ENCODE measurements around the gene PVR.

DNA sequence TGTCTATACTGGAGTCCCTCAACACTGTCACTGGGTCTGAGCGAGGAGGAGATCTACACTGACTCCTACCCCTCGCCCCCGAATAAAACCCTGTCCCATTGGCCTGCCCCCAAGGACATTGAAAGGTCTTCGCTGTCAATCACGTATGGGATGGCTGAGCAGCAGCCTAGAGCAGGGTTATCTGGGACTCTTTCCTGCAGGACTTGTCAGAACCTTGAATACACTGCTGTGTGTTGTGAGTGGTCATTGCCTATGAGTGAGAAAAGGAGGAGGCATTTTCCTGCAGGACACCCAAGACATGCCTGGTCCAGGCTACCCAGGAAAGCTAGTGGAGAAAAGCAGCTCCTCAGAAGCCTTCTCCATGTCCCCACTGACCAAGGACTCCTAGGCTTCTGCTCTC lies 9.6 kb downstream of the PVR start:
- no peak for TF ChIP-seq EZH2phosphoT487 (IDR thresholded peaks at IDR 0.05; ENCODE audit: borderline replicate concordance, low read length)
- TF ChIP-seq, protein P1, sequence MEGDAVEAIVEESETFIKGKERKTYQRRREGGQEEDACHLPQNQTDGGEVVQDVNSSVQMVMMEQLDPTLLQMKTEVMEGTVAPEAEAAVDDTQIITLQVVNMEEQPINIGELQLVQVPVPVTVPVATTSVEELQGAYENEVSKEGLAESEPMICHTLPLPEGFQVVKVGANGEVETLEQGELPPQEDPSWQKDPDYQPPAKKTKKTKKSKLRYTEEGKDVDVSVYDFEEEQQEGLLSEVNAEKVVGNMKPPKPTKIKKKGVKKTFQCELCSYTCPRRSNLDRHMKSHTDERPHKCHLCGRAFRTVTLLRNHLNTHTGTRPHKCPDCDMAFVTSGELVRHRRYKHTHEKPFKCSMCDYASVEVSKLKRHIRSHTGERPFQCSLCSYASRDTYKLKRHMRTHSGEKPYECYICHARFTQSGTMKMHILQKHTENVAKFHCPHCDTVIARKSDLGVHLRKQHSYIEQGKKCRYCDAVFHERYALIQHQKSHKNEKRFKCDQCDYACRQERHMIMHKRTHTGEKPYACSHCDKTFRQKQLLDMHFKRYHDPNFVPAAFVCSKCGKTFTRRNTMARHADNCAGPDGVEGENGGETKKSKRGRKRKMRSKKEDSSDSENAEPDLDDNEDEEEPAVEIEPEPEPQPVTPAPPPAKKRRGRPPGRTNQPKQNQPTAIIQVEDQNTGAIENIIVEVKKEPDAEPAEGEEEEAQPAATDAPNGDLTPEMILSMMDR (IDR thresholded peaks at IDR 0.05; ENCODE audit: low read depth, low read length, poor library complexity, severe bottlenecking), result no peak

Measured in DOHH2 (cell line).